Cardiac muscle cell (in vitro differentiated cells and primary cell): ENCODE results near the gene SORBS2. TPM values are rescaled to one million over a fixed set of nuclear protein-coding genes. Genes with fewer than 3 reads are reported as not detected.
A peak's percentile ranks its signal among the peaks of the same experiment; 100 is the strongest.

ENCODE experiments used
- DNase-seq, 2 donors: peaks; one replicate each; pipeline versions ENCODE4 v3.0.0 to v3.0.0-alpha.2; 2010 to 2017; ENCODE audit warnings: low read depth in 1 of 2, low spot score in 1 of 2
- H3K27ac ChIP-seq: fragments of 200-600 bp; sonication (generic); 2 replicates; pipeline ENCODE4 v1.5.1; 2016
- H3K27me3 ChIP-seq: fragments of 200-600 bp; sonication (generic); 2 replicates; pipeline ENCODE4 v1.6.0; 2016; ENCODE audit warnings: control low read depth
- H3K36me3 ChIP-seq: fragments of 200-600 bp; sonication (generic); 2 replicates; pipeline ENCODE4 v1.5.1; 2016; ENCODE audit warnings: control low read depth
- H3K4me1 ChIP-seq: fragments of 200-600 bp; sonication (generic); 2 replicates; pipeline ENCODE4 v1.8.1; 2017; ENCODE audit warnings: low read depth, mild to moderate bottlenecking, mixed run types
- H3K4me3 ChIP-seq: fragments of 200-600 bp; sonication (generic); 2 replicates; pipeline ENCODE4 v1.5.1; 2016; ENCODE audit warnings: mild to moderate bottlenecking
- H3K9me3 ChIP-seq: fragments of 200-600 bp; sonication (generic); 2 replicates; pipeline ENCODE4 v1.5.1; 2017; ENCODE audit warnings: low read depth, mild to moderate bottlenecking, control low read depth
- CTCF ChIP-seq: IDR thresholded peaks from 2 replicates; pipeline ENCODE4 v1.5.1; 2012; ENCODE audit warnings: low read depth, mild to moderate bottlenecking, low read length
- polyA plus RNA-seq: library from polyadenylated mRNA; unstranded; fragments of >200 nt; fragmentation: Nextera tagmentation; extraction: Ambion mirVana; gene quantifications from 2 replicates; pipeline ENCODE4 v1.2.1, GENCODE V29; 2016
- total RNA-seq: library from RNA; depleted of rRNA; stranded (reverse); fragments of >200 nt; gene quantifications from 2 replicates; pipeline ENCODE4 v1.2.3, GENCODE V29; 2016

Gene SORBS2
- total and polyA plus RNA-seq, 2 experiments from 2014 or later, result 453 to 470 TPM

- Histone ChIP-seq H3K9me3 (no peaks in the 10 kb centered on the region), H3K27ac (no peak overlapping the region), H3K4me1 (peaks cover 12% of the 10 kb centered on the region), H3K4me3 (no peak overlapping the region), H3K36me3 (no peaks in the 10 kb centered on the region), H3K27me3 (no peaks in the 10 kb centered on the region)
- TF ChIP-seq CTCF, result no peak
- DNase-seq, result no peak
Measured at GRCh38 chr4:185697488-185697887, 114.5 kb downstream of the SORBS2 start.

GRCh38 chr4:185695743-185696142 is 116.3 kb downstream of the SORBS2 start:
- no peak for DNase-seq
- Histone ChIP-seq H3K36me3 (no peaks in the 10 kb centered on the region), H3K4me3 (no peak overlapping the region), H3K9me3 (no peaks in the 10 kb centered on the region), H3K27ac (no peak overlapping the region), H3K4me1 (peaks cover 10% of the 10 kb centered on the region), H3K27me3 (no peaks in the 10 kb centered on the region)
- TF ChIP-seq CTCF, result no peak

- no peak for DNase-seq
- peak overlapping the region; percentile 16 for H3K27ac ChIP-seq
- TF ChIP-seq CTCF, result no peak
Measured at GRCh38 chr4:185693548-185694215, 118.3 kb downstream of the SORBS2 start.

GRCh38 chr4:185689407-185689806 is 122.6 kb downstream of the SORBS2 start:
- Histone ChIP-seq H3K9me3 (no peaks in the 10 kb centered on the region), H3K27me3 (no peaks in the 10 kb centered on the region), H3K36me3 (peaks cover 7% of the 10 kb centered on the region), H3K4me3 (no peak overlapping the region), H3K4me1 (peaks cover 9% of the 10 kb centered on the region), H3K27ac (no peak overlapping the region)
- no peak for DNase-seq
- TF ChIP-seq CTCF, result no peak

More at GRCh38 chr4:185693548-185694215, 118.3 kb downstream of the SORBS2 start:
- Histone ChIP-seq H3K4me1 (no peaks in the 10 kb centered on the region), H3K27me3 (no peaks in the 10 kb centered on the region), H3K9me3 (no peaks in the 10 kb centered on the region), H3K36me3 (peaks cover 3% of the 10 kb centered on the region), H3K4me3 (no peak overlapping the region)

- no peak overlapping the region for H3K4me3 ChIP-seq
- DNase-seq, result no peak
- no peaks in the 10 kb centered on the region for H3K27me3 ChIP-seq
- H3K9me3 ChIP-seq, result no peaks in the 10 kb centered on the region
- peak overlapping the region; percentile 24 for H3K27ac ChIP-seq
- H3K4me1 ChIP-seq, result peaks cover 26% of the 10 kb centered on the region
- no peak for TF ChIP-seq CTCF
- peaks cover 7% of the 10 kb centered on the region for H3K36me3 ChIP-seq
Measured at GRCh38 chr4:185685804-185686203, 126.2 kb downstream of the SORBS2 start.
